Measurements from ENCODE around the gene DNAJC16. TPM values are rescaled to one million over a fixed set of nuclear protein-coding genes. Genes with fewer than 3 reads are reported as not detected.

The DNAJC16 gene
- total RNA-seq, 1 donor from 2014 or later = 23.6 TPM

GRCh38 chr1:15568387-15569073, 41.9 kb downstream of the DNAJC16 start:
- Mint-ChIP-seq H3K36me3 (ENCODE audit: low read depth) (peaks cover 6% of the 10 kb centered on the region), H3K4me1 (no peaks in the 10 kb centered on the region), H3K4me3 (no peak overlapping the region)

GRCh38 chr1:15570861-15571260, 44.2 kb downstream of the DNAJC16 start:
- Mint-ChIP-seq H3K27ac (ENCODE audit: unreplicated experiment) (no peak overlapping the region), H3K4me1 (no peaks in the 10 kb centered on the region), H3K9me3 (no peaks in the 10 kb centered on the region), H3K27me3 (ENCODE audit: low read depth) (no peaks in the 10 kb centered on the region), H3K36me3 (ENCODE audit: low read depth) (peaks cover 4% of the 10 kb centered on the region), H3K4me3 (no peak overlapping the region)
- no peak for TF ChIP-seq CTCF (conservative IDR thresholded peaks at IDR 0.05)
- no peak for DNase-seq (ENCODE audit: low read depth, low spot score)

More at GRCh38 chr1:15568387-15569073, 41.9 kb downstream of the DNAJC16 start:
- Mint-ChIP-seq H3K27me3 (ENCODE audit: low read depth) (no peaks in the 10 kb centered on the region), H3K27ac (ENCODE audit: unreplicated experiment) (no peak overlapping the region), H3K9me3 (no peaks in the 10 kb centered on the region)
- TF ChIP-seq CTCF (conservative IDR thresholded peaks at IDR 0.05) = no peak
- no peak for DNase-seq (ENCODE audit: low read depth, low spot score)

- H3K4me3 Mint-ChIP-seq = no peak overlapping the region
- peaks cover 4% of the 10 kb centered on the region for H3K36me3 Mint-ChIP-seq (ENCODE audit: low read depth)
- H3K27ac Mint-ChIP-seq (ENCODE audit: unreplicated experiment) = no peak overlapping the region
- no peaks in the 10 kb centered on the region for H3K4me1 Mint-ChIP-seq
- no peak for TF ChIP-seq CTCF (conservative IDR thresholded peaks at IDR 0.05)
- no peaks in the 10 kb centered on the region for H3K9me3 Mint-ChIP-seq
- no peaks in the 10 kb centered on the region for H3K27me3 Mint-ChIP-seq (ENCODE audit: low read depth)
- no peak for DNase-seq (ENCODE audit: low read depth, low spot score)
Observed at GRCh38 chr1:15571266-15571665, 44.6 kb downstream of the DNAJC16 start.

- TF ChIP-seq CTCF (conservative IDR thresholded peaks at IDR 0.05) = no peak
- Mint-ChIP-seq H3K4me3 (no peak overlapping the region), H3K4me1 (no peaks in the 10 kb centered on the region), H3K9me3 (no peaks in the 10 kb centered on the region), H3K27me3 (ENCODE audit: low read depth) (no peaks in the 10 kb centered on the region), H3K27ac (ENCODE audit: unreplicated experiment) (no peak overlapping the region), H3K36me3 (ENCODE audit: low read depth) (peaks cover 3% of the 10 kb centered on the region)
- DNase-seq (ENCODE audit: low read depth, low spot score) = no peak
Observed at GRCh38 chr1:15573477-15573876, 46.8 kb downstream of the DNAJC16 start.

- no peak for DNase-seq (ENCODE audit: low read depth, low spot score)
- H3K36me3 Mint-ChIP-seq (ENCODE audit: low read depth) = peaks cover 3% of the 10 kb centered on the region
- peaks cover 6% of the 10 kb centered on the region for H3K4me1 Mint-ChIP-seq
- H3K27ac Mint-ChIP-seq (ENCODE audit: unreplicated experiment) = no peak overlapping the region
- no peak overlapping the region for H3K4me3 Mint-ChIP-seq
- no peaks in the 10 kb centered on the region for H3K9me3 Mint-ChIP-seq
- no peaks in the 10 kb centered on the region for H3K27me3 Mint-ChIP-seq (ENCODE audit: low read depth)
- TF ChIP-seq CTCF (conservative IDR thresholded peaks at IDR 0.05) = no peak
Observed at GRCh38 chr1:15574741-15575140, 48.1 kb downstream of the DNAJC16 start.

Measured in neural crest cell (in vitro differentiated cells).